T-helper 2 cell treated with Interferon-gamma antibody and Interleukin-4, amounts not matched to agents 5 μg/mL and 100 μg/mL, for 36 hours (primary cell): Measurements from ENCODE around the gene PLEKHM3.

Experiments
- DNase-seq: peaks from one replicate; pipeline ENCODE4 v3.0.0; 2021; ENCODE audit warnings: low spot score
- H3K27ac Mint-ChIP-seq: one replicate; pipeline ENCODE4 v1.8.0; 2021; ENCODE audit warnings: mild to moderate bottlenecking, mixed read lengths
- H3K27me3 Mint-ChIP-seq: one replicate; pipeline ENCODE4 v1.8.0; 2021; ENCODE audit warnings: low read depth, mixed read lengths
- H3K36me3 Mint-ChIP-seq: one replicate; pipeline ENCODE4 v1.8.0; 2021; ENCODE audit warnings: low read depth, mixed read lengths
- H3K4me1 Mint-ChIP-seq: one replicate; pipeline ENCODE4 v1.8.0; 2021; ENCODE audit warnings: low read depth, mixed read lengths
- H3K4me3 Mint-ChIP-seq: one replicate; pipeline ENCODE4 v1.8.0; 2022; ENCODE audit warnings: mild to moderate bottlenecking, moderate library complexity, mixed read lengths
- H3K9me3 Mint-ChIP-seq: one replicate; pipeline ENCODE4 v1.8.0; 2021; ENCODE audit warnings: mixed read lengths

The PLEKHM3 gene

GRCh38 chr2:207796585-207797350, 228.6 kb downstream of the PLEKHM3 start:
- Mint-ChIP-seq H3K9me3 (no peaks in the 10 kb centered on the region), H3K36me3 (no peaks in the 10 kb centered on the region), H3K4me3 (no peak overlapping the region), H3K4me1 (peaks cover 3% of the 10 kb centered on the region), H3K27ac (no peak overlapping the region), H3K27me3 (no peaks in the 10 kb centered on the region)
- no peak for DNase-seq

DNA sequence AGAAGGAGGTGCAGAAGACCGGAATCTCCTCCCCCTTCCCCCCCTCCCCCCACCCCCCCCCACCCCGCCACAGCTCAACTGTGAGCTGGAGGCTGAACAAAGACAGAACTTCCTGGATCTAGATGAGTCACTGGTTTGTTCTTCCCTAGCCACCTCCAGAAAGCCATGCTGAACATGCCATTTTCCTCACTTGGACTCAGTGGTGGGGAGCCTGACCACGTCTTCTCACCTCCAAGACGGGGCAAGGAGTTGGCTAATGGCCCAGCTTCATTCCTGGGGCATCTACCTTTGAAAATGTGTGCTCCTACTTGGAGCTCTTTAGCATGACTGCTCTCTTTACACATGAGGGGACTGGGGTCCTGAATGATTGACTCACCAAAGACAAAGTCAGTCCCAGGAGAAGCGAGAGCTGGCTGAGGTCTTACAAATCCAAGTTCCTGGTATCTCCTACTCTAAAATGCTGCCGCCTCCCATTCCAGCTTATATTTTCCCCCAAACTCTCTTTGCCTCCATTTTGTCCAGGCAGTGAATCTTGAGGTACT, 233.0 kb downstream of the PLEKHM3 start:
- Mint-ChIP-seq H3K36me3 (no peaks in the 10 kb centered on the region), H3K27me3 (peaks cover 3% of the 10 kb centered on the region), H3K4me3 (no peak overlapping the region), H3K4me1 (peaks cover 3% of the 10 kb centered on the region), H3K9me3 (no peaks in the 10 kb centered on the region), H3K27ac (no peak overlapping the region)
- DNase-seq = no peak

- H3K27me3 Mint-ChIP-seq = peaks cover 3% of the 10 kb centered on the region
- H3K4me3 Mint-ChIP-seq = no peak overlapping the region
- H3K27ac Mint-ChIP-seq = no peak overlapping the region
- no peaks in the 10 kb centered on the region for H3K36me3 Mint-ChIP-seq
- no peak for DNase-seq
- H3K9me3 Mint-ChIP-seq = no peaks in the 10 kb centered on the region
- peaks cover 3% of the 10 kb centered on the region for H3K4me1 Mint-ChIP-seq
These were observed 233.6 kb downstream of the PLEKHM3 start for GRCh38 chr2:207791579-207792243.

- Mint-ChIP-seq H3K4me1 (peaks cover 3% of the 10 kb centered on the region), H3K27ac (no peak overlapping the region), H3K36me3 (no peaks in the 10 kb centered on the region), H3K4me3 (no peak overlapping the region), H3K9me3 (no peaks in the 10 kb centered on the region), H3K27me3 (peaks cover 3% of the 10 kb centered on the region)
- DNase-seq = no peak
These were observed 234.4 kb downstream of the PLEKHM3 start for GRCh38 chr2:207790898-207791297.

DNA sequence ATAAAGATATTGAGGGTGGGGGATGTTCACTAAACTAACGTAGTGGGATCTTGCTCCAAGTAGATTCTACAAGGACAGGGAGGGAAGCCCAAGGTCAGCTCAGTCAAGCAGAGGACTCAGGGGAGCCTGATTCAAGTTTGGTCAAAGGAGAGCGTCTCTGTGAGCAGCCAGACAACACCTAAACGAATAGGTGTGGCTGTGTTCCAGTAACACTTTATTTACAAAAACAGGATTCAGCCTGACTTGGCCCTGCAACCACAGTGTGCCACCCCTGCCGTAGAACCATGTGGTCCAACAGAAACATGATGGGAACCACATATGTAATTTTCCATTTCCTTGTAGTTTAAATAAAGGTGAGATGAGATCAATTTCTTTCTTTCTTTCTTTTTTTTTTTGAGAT, 237.5 kb downstream of the PLEKHM3 start:
- no peaks in the 10 kb centered on the region for H3K9me3 Mint-ChIP-seq
- no peak overlapping the region for H3K27ac Mint-ChIP-seq
- H3K4me3 Mint-ChIP-seq = no peak overlapping the region
- peaks cover 10% of the 10 kb centered on the region for H3K27me3 Mint-ChIP-seq
- DNase-seq = no peak
- no peaks in the 10 kb centered on the region for H3K36me3 Mint-ChIP-seq
- peaks cover 3% of the 10 kb centered on the region for H3K4me1 Mint-ChIP-seq

GRCh38 chr2:207787017-207787416, 238.3 kb downstream of the PLEKHM3 start:
- Mint-ChIP-seq H3K27ac (no peak overlapping the region), H3K27me3 (peaks cover 13% of the 10 kb centered on the region), H3K4me1 (no peaks in the 10 kb centered on the region), H3K4me3 (no peak overlapping the region), H3K36me3 (no peaks in the 10 kb centered on the region), H3K9me3 (no peaks in the 10 kb centered on the region)
- DNase-seq = no peak

- Mint-ChIP-seq H3K27ac (no peak overlapping the region), H3K4me3 (no peak overlapping the region), H3K27me3 (peaks cover 18% of the 10 kb centered on the region), H3K36me3 (no peaks in the 10 kb centered on the region), H3K4me1 (no peaks in the 10 kb centered on the region), H3K9me3 (no peaks in the 10 kb centered on the region)
- no peak for DNase-seq
These were observed 240.4 kb downstream of the PLEKHM3 start for GRCh38 chr2:207784898-207785297.

- Mint-ChIP-seq H3K36me3 (no peaks in the 10 kb centered on the region), H3K27me3 (peaks cover 18% of the 10 kb centered on the region), H3K4me1 (no peaks in the 10 kb centered on the region), H3K9me3 (no peaks in the 10 kb centered on the region), H3K27ac (no peak overlapping the region), H3K4me3 (no peak overlapping the region)
- no peak for DNase-seq
These were observed 241.8 kb downstream of the PLEKHM3 start for GRCh38 chr2:207783514-207783913.

GRCh38 chr2:207782238-207783030, 242.9 kb downstream of the PLEKHM3 start:
- Mint-ChIP-seq H3K27ac (no peak overlapping the region), H3K4me3 (no peak overlapping the region), H3K36me3 (no peaks in the 10 kb centered on the region), H3K9me3 (no peaks in the 10 kb centered on the region), H3K27me3 (peaks cover 15% of the 10 kb centered on the region), H3K4me1 (no peaks in the 10 kb centered on the region)
- DNase-seq = no peak

- H3K27me3 Mint-ChIP-seq = peaks cover 9% of the 10 kb centered on the region
- DNase-seq = no peak
- H3K4me3 Mint-ChIP-seq = no peak overlapping the region
- H3K36me3 Mint-ChIP-seq = no peaks in the 10 kb centered on the region
- H3K4me1 Mint-ChIP-seq = no peaks in the 10 kb centered on the region
- H3K9me3 Mint-ChIP-seq = no peaks in the 10 kb centered on the region
- H3K27ac Mint-ChIP-seq = no peak overlapping the region
These were observed 245.8 kb downstream of the PLEKHM3 start for GRCh38 chr2:207779523-207779922.

DNA sequence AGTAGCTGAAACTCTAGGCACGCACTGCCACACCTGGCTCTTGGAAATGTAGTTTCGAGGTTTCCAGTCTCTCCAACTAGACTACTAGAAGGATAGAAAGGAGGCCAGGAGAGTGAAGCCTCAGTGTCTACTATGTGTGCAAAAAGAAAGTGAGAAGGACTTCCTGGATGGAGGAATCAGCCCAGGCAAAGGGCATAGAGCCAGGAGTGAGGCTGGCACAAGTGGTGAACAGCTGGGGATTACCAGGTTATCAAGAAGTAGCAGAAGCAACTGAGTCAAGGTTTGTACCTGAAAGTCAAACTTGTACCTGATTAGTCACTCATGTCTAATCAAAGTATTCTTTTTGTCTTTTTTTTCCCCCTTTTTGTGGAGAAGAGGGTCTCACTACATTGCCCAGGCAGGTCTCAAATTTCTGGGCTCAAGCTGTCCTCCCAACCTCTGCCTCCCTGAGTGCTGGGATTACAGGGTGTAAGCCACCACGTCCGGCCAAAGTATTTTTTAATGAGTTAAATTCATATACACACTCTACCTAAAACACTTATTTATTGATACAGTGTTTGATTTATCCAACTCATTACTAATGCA, 246.9 kb downstream of the PLEKHM3 start:
- Mint-ChIP-seq H3K27me3 (peaks cover 12% of the 10 kb centered on the region), H3K4me3 (no peak overlapping the region), H3K4me1 (no peaks in the 10 kb centered on the region), H3K9me3 (no peaks in the 10 kb centered on the region), H3K27ac (no peak overlapping the region), H3K36me3 (no peaks in the 10 kb centered on the region)
- DNase-seq = no peak

DNA sequence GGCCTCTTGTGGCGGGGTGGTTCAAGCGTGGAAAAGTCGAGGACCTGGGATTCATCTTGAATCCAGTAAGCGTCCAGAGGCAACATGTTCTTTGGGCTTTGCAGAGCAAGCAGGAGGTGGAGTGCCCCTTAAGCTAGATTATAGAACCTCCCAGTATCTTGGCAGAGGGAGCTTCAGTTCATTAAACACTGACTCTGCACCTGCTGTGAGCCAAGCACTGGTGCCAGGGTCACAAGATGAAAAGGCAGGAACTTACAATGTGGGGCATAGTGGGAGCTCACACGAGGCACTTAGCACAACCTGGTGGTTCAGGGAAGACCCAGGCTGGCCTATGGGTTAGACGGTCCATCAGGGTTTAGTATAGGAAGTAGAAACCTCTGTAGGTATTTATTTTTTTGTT, 248.2 kb downstream of the PLEKHM3 start:
- peaks cover 14% of the 10 kb centered on the region for H3K27me3 Mint-ChIP-seq
- H3K4me1 Mint-ChIP-seq = no peaks in the 10 kb centered on the region
- no peak overlapping the region for H3K4me3 Mint-ChIP-seq
- H3K36me3 Mint-ChIP-seq = no peaks in the 10 kb centered on the region
- DNase-seq = no peak
- no peaks in the 10 kb centered on the region for H3K9me3 Mint-ChIP-seq
- no peak overlapping the region for H3K27ac Mint-ChIP-seq

DNA sequence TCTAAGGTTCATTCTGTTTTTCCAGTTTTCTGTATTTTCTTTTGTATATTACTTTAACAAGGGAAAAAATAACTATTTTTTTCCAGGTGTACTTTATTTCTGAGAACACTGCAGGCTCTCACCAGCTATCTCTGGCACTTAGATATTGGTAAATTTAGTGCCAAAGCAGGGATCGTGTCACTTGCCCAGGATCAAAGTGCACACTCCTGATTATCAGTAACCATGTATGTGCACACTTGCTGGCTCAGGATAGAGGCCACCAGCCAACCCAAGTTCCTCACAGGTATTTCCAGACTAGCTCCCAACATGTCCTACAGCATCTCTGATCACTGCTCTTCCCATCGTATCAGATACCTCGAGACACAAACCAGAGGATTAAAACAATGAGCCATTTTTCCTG, 249.9 kb downstream of the PLEKHM3 start:
- H3K4me3 Mint-ChIP-seq = no peak overlapping the region

GRCh38 chr2:207772844-207773205, 252.5 kb downstream of the PLEKHM3 start:
- Mint-ChIP-seq H3K4me1 (peaks cover 13% of the 10 kb centered on the region), H3K36me3 (no peaks in the 10 kb centered on the region), H3K27ac (no peak overlapping the region), H3K9me3 (no peaks in the 10 kb centered on the region), H3K4me3 (no peak overlapping the region), H3K27me3 (peaks cover 36% of the 10 kb centered on the region)
- DNase-seq = no peak

More for the DNA sequence above, 249.9 kb downstream of the PLEKHM3 start:
- no peak overlapping the region for H3K27ac Mint-ChIP-seq
- no peaks in the 10 kb centered on the region for H3K36me3 Mint-ChIP-seq
- H3K27me3 Mint-ChIP-seq = peaks cover 23% of the 10 kb centered on the region
- DNase-seq = no peak
- no peaks in the 10 kb centered on the region for H3K9me3 Mint-ChIP-seq
- peaks cover 4% of the 10 kb centered on the region for H3K4me1 Mint-ChIP-seq
